HG03354 (cell line): ENCODE measurements around the gene KCNH2.
A peak's percentile ranks its signal among the peaks of the same experiment; 100 is the strongest.
"Not testable (repeated sequence)": the region's sequence is repeated elsewhere in the genome, so short reads cannot be mapped to it uniquely, and the experiment has no call there.

Experiments
- ATAC-seq: cut with Tn5 transposase; IDR thresholded peaks from one replicate; pipeline ENCODE4 v1.9.1; 2021; ENCODE audit warnings: mild to moderate bottlenecking; ENCODE audit not compliant: unreplicated experiment, poor library complexity, severe bottlenecking

Gene KCNH2, protein sequence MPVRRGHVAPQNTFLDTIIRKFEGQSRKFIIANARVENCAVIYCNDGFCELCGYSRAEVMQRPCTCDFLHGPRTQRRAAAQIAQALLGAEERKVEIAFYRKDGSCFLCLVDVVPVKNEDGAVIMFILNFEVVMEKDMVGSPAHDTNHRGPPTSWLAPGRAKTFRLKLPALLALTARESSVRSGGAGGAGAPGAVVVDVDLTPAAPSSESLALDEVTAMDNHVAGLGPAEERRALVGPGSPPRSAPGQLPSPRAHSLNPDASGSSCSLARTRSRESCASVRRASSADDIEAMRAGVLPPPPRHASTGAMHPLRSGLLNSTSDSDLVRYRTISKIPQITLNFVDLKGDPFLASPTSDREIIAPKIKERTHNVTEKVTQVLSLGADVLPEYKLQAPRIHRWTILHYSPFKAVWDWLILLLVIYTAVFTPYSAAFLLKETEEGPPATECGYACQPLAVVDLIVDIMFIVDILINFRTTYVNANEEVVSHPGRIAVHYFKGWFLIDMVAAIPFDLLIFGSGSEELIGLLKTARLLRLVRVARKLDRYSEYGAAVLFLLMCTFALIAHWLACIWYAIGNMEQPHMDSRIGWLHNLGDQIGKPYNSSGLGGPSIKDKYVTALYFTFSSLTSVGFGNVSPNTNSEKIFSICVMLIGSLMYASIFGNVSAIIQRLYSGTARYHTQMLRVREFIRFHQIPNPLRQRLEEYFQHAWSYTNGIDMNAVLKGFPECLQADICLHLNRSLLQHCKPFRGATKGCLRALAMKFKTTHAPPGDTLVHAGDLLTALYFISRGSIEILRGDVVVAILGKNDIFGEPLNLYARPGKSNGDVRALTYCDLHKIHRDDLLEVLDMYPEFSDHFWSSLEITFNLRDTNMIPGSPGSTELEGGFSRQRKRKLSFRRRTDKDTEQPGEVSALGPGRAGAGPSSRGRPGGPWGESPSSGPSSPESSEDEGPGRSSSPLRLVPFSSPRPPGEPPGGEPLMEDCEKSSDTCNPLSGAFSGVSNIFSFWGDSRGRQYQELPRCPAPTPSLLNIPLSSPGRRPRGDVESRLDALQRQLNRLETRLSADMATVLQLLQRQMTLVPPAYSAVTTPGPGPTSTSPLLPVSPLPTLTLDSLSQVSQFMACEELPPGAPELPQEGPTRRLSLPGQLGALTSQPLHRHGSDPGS

DNA sequence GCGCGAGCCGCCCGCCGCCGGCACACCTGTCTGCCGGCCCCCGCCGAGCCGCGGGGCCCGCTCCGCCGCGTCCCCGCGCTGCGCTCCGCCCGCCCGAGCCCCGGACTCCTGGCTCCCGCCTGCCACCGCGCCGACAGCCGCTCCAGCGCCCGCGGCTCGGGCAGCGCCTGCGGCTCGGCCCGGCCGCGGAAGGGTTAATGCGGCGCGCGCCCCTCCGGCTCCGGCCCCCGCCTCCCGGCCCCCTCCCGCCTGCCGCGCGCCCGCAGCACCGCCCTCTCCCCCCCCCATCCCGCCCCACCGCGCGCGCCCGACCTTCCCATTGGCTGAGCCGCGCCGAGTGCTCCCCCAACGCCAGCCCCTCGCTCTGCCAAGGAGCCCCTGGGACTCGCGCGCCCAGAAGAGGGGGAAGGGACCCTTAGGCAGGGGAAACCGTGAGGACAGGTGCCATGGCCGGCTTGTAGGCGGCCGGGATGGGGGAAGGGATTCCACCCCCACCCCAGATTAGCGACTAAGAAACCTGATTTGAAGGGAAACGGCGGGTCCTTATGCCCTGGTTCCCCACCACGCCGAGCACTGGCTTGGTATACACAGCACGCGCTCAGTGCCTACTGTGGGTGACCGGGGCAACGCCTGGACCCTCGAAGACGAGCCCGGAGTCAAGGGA is at the start of gene KCNH2:
Gene KCNH2 (minus strand): TSS at position 196 of the 664 bp plus-strand sequence. CDS start 408 bp downstream, outside the sequence.
- no peak for ATAC-seq

DNA sequence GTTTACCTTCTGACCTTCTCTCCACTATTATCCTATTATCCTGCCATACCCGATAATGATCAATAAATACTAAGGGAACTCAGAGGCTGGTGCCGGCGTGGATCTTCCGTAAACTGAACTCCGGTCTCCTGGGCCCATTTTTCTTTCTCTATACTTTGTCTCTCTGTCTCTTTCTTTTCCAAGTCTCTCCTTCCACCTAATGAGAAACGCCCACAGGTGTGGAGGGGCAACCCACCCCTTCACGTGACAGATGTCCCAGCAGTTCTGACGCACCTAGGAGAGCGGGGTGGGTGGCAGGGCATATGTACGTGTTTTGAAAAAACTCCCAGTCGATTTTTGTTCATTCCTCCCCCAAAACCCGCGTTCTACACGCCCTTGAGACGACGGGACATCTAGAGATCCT is 49.6 kb upstream of the KCNH2 start:
- not testable (repeated sequence) for ATAC-seq

- not testable (repeated sequence) for ATAC-seq
Measured at GRCh38 chr7:151026771-151027727, 48.9 kb upstream of the KCNH2 start.

DNA sequence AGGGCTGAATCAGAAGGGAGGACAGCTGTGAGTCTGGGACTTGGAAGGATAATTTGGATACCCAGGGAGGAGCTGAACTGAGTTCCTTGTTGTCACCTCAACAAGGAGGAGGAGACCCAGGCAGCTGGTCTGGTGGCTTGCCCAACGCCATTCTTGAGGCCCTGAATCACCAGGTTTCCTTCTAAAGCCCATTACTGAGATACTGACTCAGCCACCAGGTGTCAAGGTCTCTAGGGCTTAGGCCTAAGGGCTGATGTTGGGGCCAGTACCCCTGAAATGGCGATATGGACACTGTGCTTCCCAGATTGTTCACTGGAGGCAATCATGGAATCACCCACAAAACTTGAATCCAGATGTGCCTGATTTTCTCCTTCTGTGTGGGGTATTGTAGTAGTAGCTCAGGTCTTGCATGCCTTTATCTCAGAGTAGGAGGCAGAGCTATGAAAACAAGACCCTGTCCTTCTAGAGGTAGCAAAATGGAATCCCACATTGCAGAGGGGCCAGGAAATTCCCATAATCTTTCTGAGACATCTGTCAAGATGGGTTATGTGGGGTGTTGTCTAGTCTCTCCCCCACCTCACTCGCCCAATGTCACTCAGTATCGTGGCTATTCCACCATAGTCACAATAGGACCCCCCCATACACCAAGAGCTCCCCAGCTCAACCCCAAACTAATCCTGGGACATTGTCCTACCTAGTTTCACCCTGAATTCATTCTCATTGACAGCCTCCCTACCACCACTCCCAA is 48.0 kb upstream of the KCNH2 start:
- ATAC-seq: no peak

DNA sequence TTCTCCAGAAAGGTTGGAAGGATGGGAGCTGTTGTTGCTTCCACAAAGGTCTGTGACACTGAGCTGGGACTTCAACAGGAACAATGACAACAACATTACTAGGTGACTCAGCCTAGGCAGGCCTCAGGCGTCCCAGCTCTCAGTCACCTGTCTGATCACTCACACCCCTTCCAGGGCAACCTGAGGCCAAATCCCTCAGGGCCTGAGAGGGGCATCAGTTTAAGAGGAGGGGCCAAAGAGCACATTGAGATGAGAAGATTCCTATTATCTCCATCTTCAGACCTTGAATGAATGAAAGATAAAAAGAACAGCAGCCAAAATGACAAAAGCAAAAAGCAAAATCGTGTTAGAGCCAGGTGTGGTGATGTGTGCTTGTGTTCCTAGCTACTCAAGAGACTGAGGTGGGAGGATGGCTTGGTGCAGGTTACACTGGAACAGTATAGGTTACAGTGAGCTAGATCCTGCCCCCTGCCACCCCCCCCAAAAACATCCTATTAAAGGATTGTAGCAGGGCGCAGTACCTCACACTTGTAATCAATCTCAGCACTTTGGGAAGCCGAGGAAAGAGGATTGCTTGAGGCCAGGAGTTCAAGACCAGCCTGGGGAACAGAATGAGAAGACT is 46.4 kb upstream of the KCNH2 start, which contains the start of gene ATG9B:
Gene ATG9B (minus strand): TSS at position 60 of the 622 bp plus-strand sequence. CDS start 71 bp downstream, outside the sequence.
- no peak for ATAC-seq

DNA sequence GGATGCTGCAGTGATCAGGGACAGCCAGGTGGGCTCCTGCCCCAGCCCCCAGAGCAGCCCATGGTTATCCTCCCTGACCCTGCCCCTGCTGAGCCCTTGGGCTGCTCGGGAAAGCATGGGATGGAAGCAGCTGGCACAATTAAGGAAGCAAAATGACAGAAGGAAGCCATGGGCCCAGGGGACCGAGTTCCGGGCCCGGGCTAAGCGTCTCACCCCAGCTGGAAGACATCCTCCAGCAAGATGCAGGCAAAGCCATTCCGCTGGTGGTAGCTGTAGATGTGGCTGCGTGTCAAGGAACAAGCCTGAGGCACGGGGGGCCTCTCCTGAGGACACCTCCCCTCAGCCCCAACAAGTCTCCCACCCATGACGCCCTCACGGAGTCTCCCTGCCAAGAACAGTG is 45.1 kb upstream of the KCNH2 start:
- no peak for ATAC-seq

GRCh38 chr7:151020231-151020630 is 42.1 kb upstream of the KCNH2 start:
- no peak for ATAC-seq

DNA sequence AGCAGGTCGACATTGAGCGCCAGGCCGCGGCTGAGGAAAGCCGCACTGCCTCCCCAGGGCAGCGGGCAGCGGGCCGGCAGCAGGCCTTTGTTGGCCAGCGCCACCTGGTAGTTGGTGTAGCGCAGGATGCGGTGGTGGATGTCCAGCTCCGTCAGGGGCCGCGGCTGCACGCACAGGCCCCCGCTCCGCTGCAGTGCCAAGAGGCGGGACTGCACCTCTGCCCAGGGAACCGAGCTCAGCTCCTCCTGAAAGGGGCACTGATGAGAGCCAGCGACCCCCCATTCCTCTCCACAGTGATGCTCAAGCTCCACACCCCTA is 41.0 kb upstream of the KCNH2 start:
- ATAC-seq: no peak

GRCh38 chr7:151018421-151019129 is 40.5 kb upstream of the KCNH2 start:
- ATAC-seq: peak; percentile 28

- peak; percentile 67 for ATAC-seq
Measured at GRCh38 chr7:151017953-151018420, 39.9 kb upstream of the KCNH2 start.

GRCh38 chr7:151017370-151017952 is 39.3 kb upstream of the KCNH2 start:
- ATAC-seq: no peak

DNA sequence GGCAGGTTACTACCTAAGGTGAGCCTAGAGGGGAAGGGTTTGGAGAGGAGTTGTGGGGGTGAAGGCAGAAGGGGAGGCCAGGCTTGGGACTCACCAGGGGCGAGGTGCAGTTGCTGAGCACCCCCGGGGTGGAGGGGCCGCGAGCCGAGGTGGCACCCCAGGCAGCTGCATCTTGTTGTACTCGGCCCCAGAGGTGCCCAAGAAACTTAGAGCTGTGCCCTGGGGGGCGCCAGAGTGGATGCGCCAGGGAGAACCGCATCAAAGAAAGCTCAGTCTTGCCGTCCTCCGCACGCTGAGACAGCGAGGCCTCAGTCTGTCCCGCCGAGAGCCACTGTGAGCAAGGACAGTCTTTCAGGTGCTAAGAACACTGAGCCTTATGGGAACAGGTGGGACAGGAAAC is 38.8 kb upstream of the KCNH2 start:
- no peak for ATAC-seq

DNA sequence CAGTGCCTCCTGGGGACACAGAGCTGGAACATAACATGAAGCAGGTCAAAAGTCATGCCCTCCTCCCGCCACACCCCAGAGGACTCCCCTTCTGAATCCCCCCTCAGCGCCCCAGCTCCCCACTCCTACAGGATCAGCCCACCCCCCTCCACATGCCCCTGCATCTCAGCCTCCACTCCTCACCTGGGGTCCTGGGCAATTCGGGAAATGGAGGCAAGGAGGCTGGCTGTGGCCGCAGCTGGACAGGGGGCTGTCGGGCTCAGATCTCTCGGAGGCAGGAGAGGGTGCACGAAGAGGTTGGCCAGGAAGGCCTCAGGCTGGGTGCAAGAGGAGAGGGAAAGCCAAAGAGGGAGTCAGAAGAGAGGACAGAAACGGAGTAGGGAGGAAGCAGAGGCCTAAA is 38.4 kb upstream of the KCNH2 start:
- ATAC-seq: no peak

GRCh38 chr7:151015967-151016366 is 37.8 kb upstream of the KCNH2 start:
- ATAC-seq: no peak

DNA sequence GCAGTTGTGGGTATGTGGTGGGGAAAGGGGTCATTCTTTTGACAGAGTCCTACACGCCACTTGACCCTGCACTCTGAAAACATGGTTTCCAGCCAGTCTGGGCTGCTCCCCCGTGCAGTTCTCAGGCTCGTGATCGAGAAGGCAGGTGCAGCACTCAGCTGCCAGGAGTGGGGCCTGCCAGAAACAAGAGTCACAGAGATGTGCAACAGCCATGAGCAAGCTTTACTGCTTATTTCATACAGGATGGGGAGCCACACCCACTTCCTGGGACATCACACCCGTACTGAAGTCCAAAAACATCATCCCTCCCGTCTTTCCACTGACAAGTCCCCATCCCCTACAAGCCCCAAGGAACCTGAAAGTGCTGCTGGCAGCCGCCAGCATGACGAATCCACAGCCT is 36.8 kb upstream of the KCNH2 start:
- ATAC-seq: no peak

DNA sequence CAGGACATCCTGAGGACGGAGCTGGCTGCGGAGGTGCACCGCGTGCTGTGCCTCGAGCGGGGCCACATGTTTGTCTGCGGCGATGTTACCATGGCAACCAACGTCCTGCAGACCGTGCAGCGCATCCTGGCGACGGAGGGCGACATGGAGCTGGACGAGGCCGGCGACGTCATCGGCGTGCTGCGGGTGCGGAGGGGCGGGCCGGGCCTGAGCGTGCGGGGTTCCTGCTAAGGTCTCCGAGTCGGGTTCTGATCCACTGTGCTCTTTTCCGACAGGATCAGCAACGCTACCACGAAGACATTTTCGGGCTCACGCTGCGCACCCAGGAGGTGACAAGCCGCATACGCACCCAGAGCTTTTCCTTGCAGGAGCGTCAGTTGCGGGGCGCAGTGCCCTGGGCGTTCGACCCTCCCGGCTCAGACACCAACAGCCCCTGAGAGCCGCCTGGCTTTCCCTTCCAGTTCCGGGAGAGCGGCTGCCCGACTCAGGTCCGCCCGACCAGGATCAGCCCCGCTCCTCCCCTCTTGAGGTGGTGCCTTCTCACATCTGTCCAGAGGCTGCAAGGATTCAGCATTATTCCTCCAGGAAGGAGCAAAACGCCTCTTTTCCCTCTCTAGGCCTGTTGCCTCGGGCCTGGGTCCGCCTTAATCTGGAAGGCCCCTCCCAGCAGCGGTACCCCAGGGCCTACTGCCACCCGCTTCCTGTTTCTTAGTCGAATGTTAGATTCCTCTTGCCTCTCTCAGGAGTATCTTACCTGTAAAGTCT is 35.8 kb upstream of the KCNH2 start:
- ATAC-seq: peak; percentile 58
